Measurements from ENCODE around the gene BCL6. TPM values are rescaled to one million over a fixed set of nuclear protein-coding genes. Genes with fewer than 3 reads are reported as not detected.

Gene BCL6
- total RNA-seq, 1 experiment from 2014 or later = 21.5 TPM

GRCh38 chr3:187693431-187693830 lies 51.8 kb downstream of the BCL6 start:
- no peak for TF ChIP-seq REST (IDR thresholded peaks at IDR 0.05; ENCODE audit: insufficient read depth in 1 of 2, low read depth in 2 of 2, low read length in 1 of 2)
- no peak for TF ChIP-seq SIN3A (IDR thresholded peaks at IDR 0.05; ENCODE audit: borderline replicate concordance, insufficient read depth, low read depth, low read length)
- no peak for TF ChIP-seq POLR2AphosphoS5 (IDR thresholded peaks at IDR 0.05; ENCODE audit: low read depth, low read length)
- TF ChIP-seq CTCF (IDR thresholded peaks at IDR 0.05) = no peak
- TF ChIP-seq TCF7L2 (IDR thresholded peaks at IDR 0.05; ENCODE audit: low read depth, low read length) = no peak
- Histone ChIP-seq H3K4me1 (ENCODE audit: control insufficient read depth, insufficient read depth, low read length) (no peaks in the 10 kb centered on the region), H3K27ac (ENCODE audit: low read length) (no peak overlapping the region), H3K9me3 (ENCODE audit: control insufficient read depth, insufficient read depth, low read depth, low read length) (no peaks in the 10 kb centered on the region), H3K27me3 (ENCODE audit: control insufficient read depth, insufficient read depth, low read length) (peaks cover 5% of the 10 kb centered on the region), H3K36me3 (ENCODE audit: control insufficient read depth, insufficient read depth, low read length) (no peaks in the 10 kb centered on the region), H3K4me3 (ENCODE audit: low read depth in 2 of 2, low read length in 2 of 2) (no peak overlapping the region)
- BruUV-seq (replicated peaks) = no TSS peak
- intact Hi-C loops (cut with micrococcal nuclease; ENCODE audit: unreplicated experiment) (no loop called here), in situ Hi-C loops (cut with HindIII; ENCODE audit: low pct_unique_long_range_greater_than_20kb, low sequenced_read_pairs) (loop anchor here (25.0 kb wide), 1 partner anchor 381 kb away; no protein-coding TSS in a partner anchor)
- ChIA-PET POLR2A (no interaction called here), CTCF (interaction anchor here (0.5 to 0.7 kb wide), 2 partner anchors 34 to 528 kb away, joined by 4 to 5 read pairs; no protein-coding TSS in a partner anchor)
- ATAC-seq = no peak
- DNase-seq (ENCODE audit: low read depth, low spot score) = no peak

DNA sequence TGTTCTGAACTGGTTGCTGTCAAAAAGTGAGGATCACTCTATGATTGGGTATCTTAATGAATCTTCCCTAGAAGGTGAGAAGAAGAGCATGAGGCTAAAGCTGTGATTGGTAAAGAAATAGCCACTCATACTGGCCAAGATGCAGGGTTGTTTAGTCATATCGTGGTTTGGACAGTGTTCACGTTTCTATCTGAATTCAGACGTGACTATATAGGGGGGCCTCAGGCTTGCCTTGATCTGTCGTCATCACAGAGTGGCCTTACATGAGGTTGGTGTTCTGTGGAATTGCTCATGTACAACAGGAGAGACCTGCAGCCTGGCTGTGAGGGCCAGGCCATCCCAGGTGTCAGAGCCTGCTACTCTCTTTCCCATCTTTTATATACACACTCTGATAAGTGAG lies 55.3 kb downstream of the BCL6 start:
- ATAC-seq = no peak
- Histone ChIP-seq H3K4me3 (ENCODE audit: low read depth in 2 of 2, low read length in 2 of 2) (no peak overlapping the region), H3K4me1 (ENCODE audit: control insufficient read depth, insufficient read depth, low read length) (no peaks in the 10 kb centered on the region), H3K9me3 (ENCODE audit: control insufficient read depth, insufficient read depth, low read depth, low read length) (no peaks in the 10 kb centered on the region; the same call in 1 of the 2 replicates), H3K27ac (ENCODE audit: low read length) (no peak overlapping the region), H3K36me3 (ENCODE audit: control insufficient read depth, insufficient read depth, low read length) (no peaks in the 10 kb centered on the region), H3K27me3 (ENCODE audit: control insufficient read depth, insufficient read depth, low read length) (peaks cover 5% of the 10 kb centered on the region)
- in situ Hi-C loops (cut with HindIII; ENCODE audit: low pct_unique_long_range_greater_than_20kb, low sequenced_read_pairs) = loop anchor here (25.0 kb wide), 1 partner anchor 378 kb away; no protein-coding TSS in a partner anchor
- DNase-seq (ENCODE audit: low read depth, low spot score) = no peak
- ChIA-PET CTCF (no interaction called here), POLR2A (no interaction called here)
- TF ChIP-seq CTCF (IDR thresholded peaks at IDR 0.05) (no peak), POLR2AphosphoS5 (IDR thresholded peaks at IDR 0.05; ENCODE audit: low read depth, low read length) (no peak), REST (IDR thresholded peaks at IDR 0.05; ENCODE audit: insufficient read depth in 1 of 2, low read depth in 2 of 2, low read length in 1 of 2) (no peak), TCF7L2 (IDR thresholded peaks at IDR 0.05; ENCODE audit: low read depth, low read length) (no peak), SIN3A (IDR thresholded peaks at IDR 0.05; ENCODE audit: borderline replicate concordance, insufficient read depth, low read depth, low read length) (no peak)
- BruUV-seq (replicated peaks) = no TSS peak
- intact Hi-C loops (cut with micrococcal nuclease; ENCODE audit: unreplicated experiment) = no loop called here
